Measurements from ENCODE around the gene TRAM1L1. TPM values are rescaled to one million over a fixed set of nuclear protein-coding genes. Genes with fewer than 3 reads are reported as not detected.

The TRAM1L1 gene
- polyA plus RNA-seq, 1 of the 3 experiments (the other 2 are of a cell fraction), result 2.4 TPM

GRCh38 chr4:117042962-117043361 lies 42.4 kb downstream of the TRAM1L1 start:
- H3K79me2 ChIP-seq (ENCODE audit: insufficient read depth), result no peaks in the 10 kb centered on the region
- peak in 1 of 2 experiments; percentile 49; a peak in 2 of 4 replicates for TF ChIP-seq EP300 (IDR thresholded peaks at IDR 0.05; ENCODE audit: borderline replicate concordance in 1 of 2, low read depth in 1 of 2, low read length in 1 of 2)
- no peak for TF ChIP-seq RXRA (IDR thresholded peaks at IDR 0.05; ENCODE audit: borderline replicate concordance, low read depth)
- TF ChIP-seq EZH2phosphoT487 (IDR thresholded peaks at IDR 0.05; ENCODE audit: borderline replicate concordance, low read depth), result no peak
- no peak for TF ChIP-seq RAD21 (IDR thresholded peaks at IDR 0.05; ENCODE audit: low read length)
- peak; percentile 86 for TF ChIP-seq GATA2 (CRISPR knock-in tag; IDR thresholded peaks at IDR 0.05)
- no peak for TF ChIP-seq REST (IDR thresholded peaks at IDR 0.05; ENCODE audit: low read depth, low read length)
- no peak for TF ChIP-seq FOXJ3 (CRISPR knock-in tag; IDR thresholded peaks at IDR 0.05)
- no peak for TF ChIP-seq ZBTB33 (IDR thresholded peaks at IDR 0.05; ENCODE audit: borderline replicate concordance, low read depth)
- TF ChIP-seq TAF1 (IDR thresholded peaks at IDR 0.05; ENCODE audit: borderline replicate concordance, low read depth, low read length), result no peak
- H3F3A ChIP-seq (replicated peaks; ENCODE audit: insufficient read depth), result no peaks in the 10 kb centered on the region
- H3K4me2 ChIP-seq, result no peak overlapping the region
- ChIA-PET POLR2A (no interaction called here), CTCF (interaction anchor here (0.9 kb wide), 1 partner anchor 991 kb away, joined by 3 read pairs; the partner anchor contains the start of gene NDST3)
- DNase-seq, result peak; percentile 10
- 53% methylated on average over 5 of the region's 5 CpGs for WGBS (ENCODE audit: low lambda C conversion rate)
- H4K20me1 ChIP-seq (ENCODE audit: insufficient read depth), result no peaks in the 10 kb centered on the region
- no peak overlapping the region for H2AFZ ChIP-seq (ENCODE audit: low read depth)
- 0 out of 2 replicates have a peak, but pooled peaks cover 4% of the 10 kb centered on the region for H3K9me3 ChIP-seq
- no peak overlapping the region for H3K27ac ChIP-seq (ENCODE audit: low read depth in 2 of 2, low read length in 1 of 2)
- H3K36me3 ChIP-seq (replicated peaks in 1 of 2; ENCODE audit: control insufficient read depth in 1 of 2, insufficient read depth in 2 of 2, low read length in 1 of 2), result no peaks in the 10 kb centered on the region
- H3K27me3 ChIP-seq (ENCODE audit: insufficient read depth), result no peaks in the 10 kb centered on the region
- no peaks in the 10 kb centered on the region for H3K9me2 ChIP-seq
- H3K4me1 ChIP-seq (ENCODE audit: control insufficient read depth in 1 of 2, insufficient read depth in 2 of 2, low read depth in 1 of 2, low read length in 1 of 2), result peaks cover 0 to 3% of the 10 kb centered on the region in 2 experiments; a peak in 1 of 4 replicates
- no peak overlapping the region for H3K9ac ChIP-seq
- H3K4me3 ChIP-seq (ENCODE audit: low read depth in 2 of 2, low read length in 1 of 2), result no peak overlapping the region

Data from SK-N-SH (cell line).